ENCODE measurements around the gene KIAA0513. TPM values are rescaled to one million over a fixed set of nuclear protein-coding genes. Genes with fewer than 3 reads are reported as not detected.

Gene KIAA0513
- total and polyA plus RNA-seq, 2 donors (not counting 3 experiments of a cell fraction or from before 2014, with no cell fraction given) = 1.8 to 4.3 TPM

- Histone ChIP-seq H4K20me1 (replicated peaks; ENCODE audit: control insufficient read depth, extremely low read depth, insufficient read depth, low read length) (no peaks in the 10 kb centered on the region), H3K9me3 (replicated peaks; ENCODE audit: control insufficient read depth, insufficient read depth, low read length) (no peaks in the 10 kb centered on the region), H3K27ac (ENCODE audit: insufficient read depth, low read depth, low read length) (no peak overlapping the region), H3K4me1 (ENCODE audit: control insufficient read depth, extremely low read depth, insufficient read depth, low read length) (peaks cover 3% of the 10 kb centered on the region), H3K79me2 (ENCODE audit: control insufficient read depth, insufficient read depth, low read length) (no peaks in the 10 kb centered on the region), H3K4me3 (replicated peaks in 1 of 3; ENCODE audit: insufficient read depth in 1 of 3, low read depth in 1 of 3, low read length in 3 of 3) (no peak overlapping the region), H2AFZ (ENCODE audit: low read depth, low read length) (no peak overlapping the region), H3K9me1 (replicated peaks; ENCODE audit: control insufficient read depth, extremely low read depth, insufficient read depth, low read length) (no peaks in the 10 kb centered on the region), H3K36me3 (ENCODE audit: control insufficient read depth in 2 of 2, extremely low read depth in 1 of 2, insufficient read depth in 2 of 2, low read length in 2 of 2) (no peaks in the 10 kb centered on the region), H3K9ac (replicated peaks; ENCODE audit: extremely low read depth, insufficient read depth, low read length) (no peak overlapping the region), H3K4me2 (ENCODE audit: insufficient read depth, low read length) (no peak overlapping the region), H3K27me3 (ENCODE audit: control insufficient read depth in 2 of 2, insufficient read depth in 2 of 2, low read length in 2 of 2) (no peaks in the 10 kb centered on the region)
- FAIRE-seq (no peak), DNase-seq (ENCODE audit: low read depth, low spot score) (no peak)
- TF ChIP-seq MYC (IDR thresholded peaks at IDR 0.05; ENCODE audit: low read depth, low read length) = no peak
- TF ChIP-seq POLR2AphosphoS5 (IDR thresholded peaks at IDR 0.05; ENCODE audit: insufficient read depth, low read depth, low read length) = no peak
- TF ChIP-seq EZH2 (IDR thresholded peaks at IDR 0.05; ENCODE audit: borderline replicate concordance, low read depth, low read length, severe bottlenecking) = no peak
- TF ChIP-seq CTCF (IDR thresholded peaks at IDR 0.05; ENCODE audit: extremely low read depth in 1 of 2, insufficient read depth in 1 of 2, low read depth in 1 of 2, low read length in 2 of 2) = no peak
- no peak for TF ChIP-seq GATA2 (IDR thresholded peaks at IDR 0.05; ENCODE audit: insufficient read depth, insufficient read length, low read depth, low read length)
- TF ChIP-seq POLR2A (IDR thresholded peaks at IDR 0.05; ENCODE audit: low read depth, low read length) = no peak
- TF ChIP-seq MAX (IDR thresholded peaks at IDR 0.05; ENCODE audit: insufficient read depth, insufficient read length) = no peak
- no peak for TF ChIP-seq JUN (IDR thresholded peaks at IDR 0.05; ENCODE audit: borderline replicate concordance, insufficient read depth, insufficient read length, low read depth)
- no peak for TF ChIP-seq FOS (IDR thresholded peaks at IDR 0.05; ENCODE audit: borderline replicate concordance, insufficient read depth, low read length)
- BruUV-seq (replicated peaks) = no TSS peak
- POLR2A ChIA-PET = no interaction called here
- intact Hi-C loops (cut with micrococcal nuclease) = no loop called here
- dilution Hi-C loops (cut with MboI; ENCODE audit: extremely low pct_ligation_motif_present, low sequenced_read_pairs) = no loop called here
- CTCF ChIA-PET = interaction anchor here (0.8 to 2.5 kb wide), 3 partner anchors 11 to 19 kb away, joined by 3 to 13 read pairs (median 5); no protein-coding TSS in a partner anchor
Measured at GRCh38 chr16:85067426-85067825, 39.8 kb downstream of the KIAA0513 start.

Data from endothelial cell of umbilical vein (primary cell).